K562 (cell line): ENCODE results near the gene KMT2A. TPM values are rescaled to one million over a fixed set of nuclear protein-coding genes. Genes with fewer than 3 reads are reported as not detected.

Source experiments
- ATAC-seq: fragments of 200-7000 bp; cut with Tn5 transposase; 3 replicates; pipeline ENCODE4 v1.9.1; 2020; ENCODE audit warnings: moderate library complexity
- BruUV-seq: library from RNA; stranded (reverse); fragments of 400-500 nt; replicated peaks from 2 replicates; lab custom pipeline; 2021; lab: Mats Ljungman, UMichigan
- CTCF ChIA-PET: fragments of 300-600 bp; formaldehyde crosslinking; extraction: SDS; loops from one replicate; lab custom pipeline; 2021; ENCODE audit warnings: low intra/inter-chr PET ratio; lab: Yijun Ruan, JAX
- POLR2A ChIA-PET: fragments of 300-600, 350-650 bp; sonication (Branson Sonifier 250); formaldehyde crosslinking; extraction: SDS; loops from one replicate; lab custom pipeline; 2021; ENCODE audit warnings: antibody characterized with exemption, inconsistent platforms; lab: Yijun Ruan, JAX
- DNase-seq, 4 experiments: peaks; one replicate each; pipeline versions ENCODE4 v3.0.0 to v3.0.0-alpha.2; 2011 to 2018; ENCODE audit warnings: low spot score in 3 of 4, mixed read lengths in 3 of 4; ENCODE audit errors: extremely low read depth in 1 of 4
- FAIRE-seq: peaks from 2 replicates; lab custom pipeline; 2011; peaks lifted over from hg19 to GRCh38; lab: Jason Lieb, UNC
- H2AFZ ChIP-seq: 2 replicates; pipeline ENCODE4 v1.6.0; 2011; ENCODE audit warnings: low read depth, low read length, control low read depth, inconsistent platforms
- H3K27ac ChIP-seq: fragments of 200-600 bp; 3 replicates; pipeline ENCODE4 v1.8.0; 2011; ENCODE audit warnings: low read depth, mild to moderate bottlenecking, control low read depth, inconsistent platforms, low read length, moderate library complexity, mixed read lengths; ENCODE audit errors: extremely low read depth
- H3K27me3 ChIP-seq, 2 experiments: fragments of 300-600 bp in 1 of 2; 2 replicates in 1 of 2; 3 replicates in 1 of 2; pipeline versions ENCODE4 v1.6.0 to v1.8.0; 2011; ENCODE audit warnings: inconsistent platforms in 2 of 2, low read length in 2 of 2, mild to moderate bottlenecking in 1 of 2, mixed read lengths in 1 of 2, moderate library complexity in 1 of 2; ENCODE audit not compliant: control insufficient read depth in 2 of 2, insufficient read depth in 2 of 2
- H3K36me3 ChIP-seq: fragments of 300-600 bp; 3 replicates; pipeline ENCODE4 v1.8.0; 2011; ENCODE audit warnings: mild to moderate bottlenecking, low read length, inconsistent platforms; ENCODE audit not compliant: control insufficient read depth, insufficient read depth
- H3K4me1 ChIP-seq, 2 experiments: fragments of 200-600 bp in 1 of 2; replicated peaks in 1 of 2; 2 replicates in 1 of 2; 3 replicates in 1 of 2; pipeline versions ENCODE4 v1.5.1 to v1.8.0; 2011; ENCODE audit warnings: inconsistent platforms in 2 of 2, low read length in 2 of 2, mild to moderate bottlenecking in 1 of 2, mixed read lengths in 1 of 2, moderate library complexity in 1 of 2; ENCODE audit not compliant: control insufficient read depth in 2 of 2, insufficient read depth in 2 of 2
- H3K4me2 ChIP-seq: 2 replicates; pipeline ENCODE4 v1.6.1; 2011; ENCODE audit warnings: low read length, control low read depth, inconsistent platforms, mixed read lengths; ENCODE audit not compliant: insufficient read depth
- H3K4me3 ChIP-seq: fragments of 200-600 bp; sonication (generic), shearing (Covaris generic); 2 replicates; pipeline ENCODE4 v1.5.1; 2016; ENCODE audit warnings: control low read depth, inconsistent platforms
- H3K79me2 ChIP-seq: fragments of 200-600 bp; 3 replicates; pipeline ENCODE4 v1.8.0; 2011; ENCODE audit warnings: low read length, inconsistent platforms; ENCODE audit not compliant: control insufficient read depth, insufficient read depth
- H3K9ac ChIP-seq, 2 experiments: 2 replicates each; pipeline versions ENCODE4 v1.6.0 to v1.6.1; 2011; ENCODE audit warnings: low read depth in 2 of 2, low read length in 2 of 2, control low read depth in 1 of 2, inconsistent platforms in 1 of 2, mild to moderate bottlenecking in 1 of 2, mixed read lengths in 1 of 2; ENCODE audit not compliant: insufficient read depth in 1 of 2
- H3K9me1 ChIP-seq: one replicate; pipeline ENCODE4 v1.6.0; 2011; ENCODE audit warnings: inconsistent platforms, mild to moderate bottlenecking, low read length, moderate library complexity; ENCODE audit not compliant: control insufficient read depth, insufficient read depth
- H3K9me3 ChIP-seq: replicated peaks from 2 replicates; pipeline ENCODE4 v1.5.1; 2011; ENCODE audit warnings: low read depth, low read length, inconsistent platforms; ENCODE audit not compliant: control insufficient read depth, insufficient read depth
- H4K20me1 ChIP-seq: replicated peaks from 2 replicates; pipeline ENCODE4 v1.6.1; 2011; ENCODE audit warnings: low read length, inconsistent platforms, mixed read lengths; ENCODE audit not compliant: control insufficient read depth, insufficient read depth
- FIP1L1 ChIP-seq: fragments of 200-400 bp; formaldehyde crosslinking; IDR thresholded peaks from 2 replicates; pipeline ENCODE4 v1.6.1; 2018; ENCODE audit warnings: mild to moderate bottlenecking, low read depth, low read length; ENCODE audit not compliant: poor library complexity, severe bottlenecking
- NR2F6 ChIP-seq: fragments of 450-650 bp; formaldehyde crosslinking; IDR thresholded peaks from 2 replicates; pipeline ENCODE4 v1.4.0; 2020; ENCODE audit warnings: mild to moderate bottlenecking
- SIN3A ChIP-seq, 2 experiments: fragments of 150-350 bp in 1 of 2; IDR thresholded peaks; 2 replicates each; pipeline ENCODE4 v1.6.1; 2011 to 2016; ENCODE audit warnings: borderline replicate concordance in 2 of 2, low read depth in 2 of 2, low read length in 2 of 2, mild to moderate bottlenecking in 2 of 2, moderate library complexity in 2 of 2; ENCODE audit not compliant: control insufficient read depth in 1 of 2
- SMC3 ChIP-seq: conservative IDR thresholded peaks from 2 replicates; pipeline ENCODE4 v1.6.1; 2011; ENCODE audit warnings: low read depth, low read length, improper control_type of control experiment; ENCODE audit not compliant: insufficient read depth
- ZNF146 ChIP-seq: IDR thresholded peaks from one replicate; pipeline ENCODE4 v1.6.1; 2018; ENCODE audit warnings: missing compliant biosample characterization; ENCODE audit not compliant: unreplicated experiment
- ZNF174 ChIP-seq: fragments of 250-450 bp; sonication (Bioruptor Pico); IDR thresholded peaks from 2 replicates; pipeline ENCODE4 v1.4.0; 2020; ENCODE audit warnings: mild to moderate bottlenecking
- ZNF184 ChIP-seq: sonication (generic); formaldehyde crosslinking; IDR thresholded peaks from 2 replicates; pipeline ENCODE4 v1.5.0; 2020; ENCODE audit warnings: missing genetic modification reagents
- WGBS: fragments of 100-300 bp; shearing (Covaris generic); methylation state at CpG from one replicate; pipeline ENCODE4 v1.1.6; 2016; ENCODE audit warnings: low coverage, mixed read lengths; ENCODE audit not compliant: insufficient coverage; ENCODE audit errors: missing lambda C conversion rate; 5-methylcytosine and 5-hydroxymethylcytosine counted together
- in situ Hi-C: fragments of 300-500 bp; cut with MboI; formaldehyde crosslinking; loops from 4 replicates; pipeline ENCODE4 v1.15.0; 2018; ENCODE audit warnings: inconsistent platforms, mixed read lengths
- intact Hi-C: fragments of 100-400 bp; cut with micrococcal nuclease; formaldehyde crosslinking; loops from 2 replicates; pipeline ENCODE4 v1.14.2; 2022
- polyA plus RNA-seq, 8 experiments: library from polyadenylated mRNA; depleted of rRNA in 4 of 8; stranded (reverse) in 5 of 8; unstranded in 3 of 8; fragments of >200 nt; fragmentation: Nextera tagmentation in 2 of 8; fragmentation: Illumina TruSeq in 1 of 8; extraction: Ambion mirVana in 2 of 8; extraction: Trizol in 1 of 8; gene quantifications; 2 replicates each; pipeline versions ENCODE4 v1.2.1 to v1.2.3, GENCODE V29; 2011 to 2014; ENCODE audit warnings: inconsistent platforms in 1 of 8, missing spikeins in 1 of 8
- total RNA-seq, 7 experiments: library from RNA; depleted of rRNA in 6 of 7; stranded (reverse); fragments of >200 nt in 6 of 7; fragmentation: Illumina TruSeq in 2 of 7; extraction: Trizol in 2 of 7; gene quantifications; 2 replicates each; pipeline versions ENCODE4 v1.2.1 to v1.2.3, GENCODE V29; 2011 to 2021; ENCODE audit warnings: low replicate concordance in 1 of 7
- TF ChIP-seq, protein P1 (sequence below): IDR thresholded peaks from 2 replicates; pipeline ENCODE4 v1.6.1; 2016; ENCODE audit warnings: missing genetic modification characterization, missing compliant biosample characterization
- TF ChIP-seq, protein P2 (sequence below): fragments of 200-400 bp; formaldehyde crosslinking; IDR thresholded peaks from 2 replicates; pipeline ENCODE4 v1.6.1; 2017; ENCODE audit warnings: mild to moderate bottlenecking, low read depth, low read length, moderate library complexity

Gene KMT2A
- total and polyA plus RNA-seq, 9 of the 15 experiments (the other 6 are each of a cell fraction or from before 2014, with no cell fraction given) = 9.6 to 59.9 (median 32.6) TPM

DNA sequence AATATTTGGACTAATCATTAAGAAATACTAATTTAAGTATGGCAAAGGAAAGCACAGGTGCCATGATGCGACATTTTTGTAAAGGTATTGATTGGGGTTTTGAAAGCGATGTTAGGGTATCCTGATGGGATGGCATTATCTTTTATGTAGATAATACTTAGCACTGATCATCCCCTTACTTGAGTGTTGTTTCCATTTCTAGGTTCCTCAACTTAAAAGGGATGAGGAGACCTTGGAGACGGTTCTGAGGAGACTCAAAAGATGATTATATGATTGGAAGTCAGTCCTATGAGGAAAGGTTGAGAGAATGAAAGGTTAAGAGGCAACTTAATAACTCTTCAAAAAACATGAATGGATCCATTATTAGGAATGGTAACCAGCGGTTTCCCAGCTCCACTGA, 11.1 kb downstream of the KMT2A start:
- FAIRE-seq = no peak
- peaks cover 96% of the 10 kb centered on the region for H3K79me2 ChIP-seq
- H3K27ac ChIP-seq = no peak overlapping the region
- H3K9me3 ChIP-seq = no peaks in the 10 kb centered on the region
- DNase-seq = no peak
- H3K4me2 ChIP-seq = no peak overlapping the region
- 76% methylated on average over 4 of the region's 4 CpGs for WGBS
- no peaks in the 10 kb centered on the region for H3K27me3 ChIP-seq
- intact Hi-C loops = no loop called here
- ATAC-seq = no peak
- TF ChIP-seq, protein P1, sequence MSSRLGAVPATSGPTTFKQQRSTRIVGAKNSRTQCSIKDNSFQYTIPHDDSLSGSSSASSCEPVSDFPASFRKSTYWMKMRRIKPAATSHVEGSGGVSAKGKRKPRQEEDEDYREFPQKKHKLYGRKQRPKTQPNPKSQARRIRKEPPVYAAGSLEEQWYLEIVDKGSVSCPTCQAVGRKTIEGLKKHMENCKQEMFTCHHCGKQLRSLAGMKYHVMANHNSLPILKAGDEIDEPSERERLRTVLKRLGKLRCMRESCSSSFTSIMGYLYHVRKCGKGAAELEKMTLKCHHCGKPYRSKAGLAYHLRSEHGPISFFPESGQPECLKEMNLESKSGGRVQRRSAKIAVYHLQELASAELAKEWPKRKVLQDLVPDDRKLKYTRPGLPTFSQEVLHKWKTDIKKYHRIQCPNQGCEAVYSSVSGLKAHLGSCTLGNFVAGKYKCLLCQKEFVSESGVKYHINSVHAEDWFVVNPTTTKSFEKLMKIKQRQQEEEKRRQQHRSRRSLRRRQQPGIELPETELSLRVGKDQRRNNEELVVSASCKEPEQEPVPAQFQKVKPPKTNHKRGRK (tag) = no peak
- TF ChIP-seq NR2F6 (CRISPR knock-in tag) (no peak), ZNF146 (no peak), SIN3A (IDR thresholded peaks at IDR 0.05; ENCODE audit: borderline replicate concordance in 2 of 2, control insufficient read depth in 1 of 2, low read depth in 2 of 2, low read length in 2 of 2) (no peak), ZNF184 (peak; percentile 76), SMC3 (no peak), FIP1L1 (no peak), ZNF174 (CRISPR knock-in tag) (no peak)
- TF ChIP-seq, protein P2, sequence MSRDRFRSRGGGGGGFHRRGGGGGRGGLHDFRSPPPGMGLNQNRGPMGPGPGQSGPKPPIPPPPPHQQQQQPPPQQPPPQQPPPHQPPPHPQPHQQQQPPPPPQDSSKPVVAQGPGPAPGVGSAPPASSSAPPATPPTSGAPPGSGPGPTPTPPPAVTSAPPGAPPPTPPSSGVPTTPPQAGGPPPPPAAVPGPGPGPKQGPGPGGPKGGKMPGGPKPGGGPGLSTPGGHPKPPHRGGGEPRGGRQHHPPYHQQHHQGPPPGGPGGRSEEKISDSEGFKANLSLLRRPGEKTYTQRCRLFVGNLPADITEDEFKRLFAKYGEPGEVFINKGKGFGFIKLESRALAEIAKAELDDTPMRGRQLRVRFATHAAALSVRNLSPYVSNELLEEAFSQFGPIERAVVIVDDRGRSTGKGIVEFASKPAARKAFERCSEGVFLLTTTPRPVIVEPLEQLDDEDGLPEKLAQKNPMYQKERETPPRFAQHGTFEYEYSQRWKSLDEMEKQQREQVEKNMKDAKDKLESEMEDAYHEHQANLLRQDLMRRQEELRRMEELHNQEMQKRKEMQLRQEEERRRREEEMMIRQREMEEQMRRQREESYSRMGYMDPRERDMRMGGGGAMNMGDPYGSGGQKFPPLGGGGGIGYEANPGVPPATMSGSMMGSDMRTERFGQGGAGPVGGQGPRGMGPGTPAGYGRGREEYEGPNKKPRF = no peak
- TF ChIP-seq, all 486 proteins: peak for 1
- ChIA-PET POLR2A (interaction anchor here (0.7 to 2.3 kb wide), 5 partner anchors 8 to 22 kb away, joined by 3 to 13 read pairs (median 3); partner anchors contain the start of gene KMT2A), CTCF (no interaction called here)
- in situ Hi-C loops = no loop called here
- no TSS peak for BruUV-seq
- Histone ChIP-seq H4K20me1 (peaks cover 15% of the 10 kb centered on the region), H3K9ac (no peak overlapping the region), H3K4me1 (peaks cover 4% of the 10 kb centered on the region in 2 experiments; a peak in 2 of 5 replicates), H2AFZ (no peak overlapping the region), H3K36me3 (peaks cover 77% of the 10 kb centered on the region), H3K9me1 (peaks cover 5% of the 10 kb centered on the region), H3K4me3 (no peak overlapping the region)
